Measurements from ENCODE around the gene PPP4C. TPM values are rescaled to one million over a fixed set of nuclear protein-coding genes. Genes with fewer than 3 reads are reported as not detected.
A peak's percentile ranks its signal among the peaks of the same experiment; 100 is the strongest.

PPP4C gene
- total RNA-seq, 1 donor: 154 TPM

GRCh38 chr16:30091474-30092372 lies 15.9 kb downstream of the PPP4C start, which contains the start of gene TBX6:
Gene TBX6, minus strand, starts transcription at chr16:30091924. Its CDS starts 731 bp downstream, at chr16:30091193.
- peak; percentile 80 for DNase-seq (ENCODE audit: low read depth)
- TF ChIP-seq CTCF (IDR thresholded peaks at IDR 0.05; ENCODE audit: insufficient read depth, low read length): peak; percentile 71
- H3K4me3 ChIP-seq (ENCODE audit: low read depth, low read length): peak within 1 kb of the TSS; percentile 57

GRCh38 chr16:30092373-30093010 lies 16.7 kb downstream of the PPP4C start:
- DNase-seq (ENCODE audit: low read depth): peak; percentile 58
- peak; percentile 62 for TF ChIP-seq CTCF (IDR thresholded peaks at IDR 0.05; ENCODE audit: insufficient read depth, low read length)
- H3K4me3 ChIP-seq (ENCODE audit: low read depth, low read length): peak overlapping the region; percentile 56

GRCh38 chr16:30094541-30095165 lies 18.9 kb downstream of the PPP4C start:
- no peak for DNase-seq (ENCODE audit: low read depth)
- TF ChIP-seq CTCF (IDR thresholded peaks at IDR 0.05; ENCODE audit: insufficient read depth, low read length): no peak
- peak overlapping the region; percentile 85 for H3K4me3 ChIP-seq (ENCODE audit: low read depth, low read length)

- no peak for DNase-seq (ENCODE audit: low read depth)
- no peak for TF ChIP-seq CTCF (IDR thresholded peaks at IDR 0.05; ENCODE audit: insufficient read depth, low read length)
Observed at GRCh38 chr16:30095166-30096078, 19.6 kb downstream of the PPP4C start.

GRCh38 chr16:30096105-30096861 lies 20.5 kb downstream of the PPP4C start, which contains the start of gene YPEL3:
Gene YPEL3, minus strand, starts transcription at chr16:30096213. Its CDS starts 731 bp downstream, at chr16:30095482.
- H3K4me3 ChIP-seq (ENCODE audit: low read depth, low read length): peak within 1 kb of the TSS; percentile 85
- peak; percentile 79 for DNase-seq (ENCODE audit: low read depth)
- TF ChIP-seq CTCF (IDR thresholded peaks at IDR 0.05; ENCODE audit: insufficient read depth, low read length): no peak

More at GRCh38 chr16:30095166-30096078, 19.6 kb downstream of the PPP4C start:
- H3K4me3 ChIP-seq (ENCODE audit: low read depth, low read length): peak overlapping the region; percentile 85

Data from fibroblast of the aortic adventitia (primary cell).